NT2/D1 (cell line): ENCODE measurements around the gene LRMDA.

ENCODE experiments used
- DNase-seq: peaks from one replicate; pipeline ENCODE4 v3.0.0-alpha.2; 2011; ENCODE audit warnings: low read depth, low spot score
- H3K27me3 ChIP-seq: 2 replicates; pipeline ENCODE4 v1.6.0; 2011; ENCODE audit warnings: mild to moderate bottlenecking; ENCODE audit not compliant: insufficient read length, insufficient read depth
- H3K36me3 ChIP-seq: 2 replicates; pipeline ENCODE4 v1.6.1; 2011; ENCODE audit warnings: mild to moderate bottlenecking, low read length, mixed read lengths; ENCODE audit not compliant: insufficient read depth, insufficient read length
- H3K4me1 ChIP-seq: 2 replicates; pipeline ENCODE4 v1.5.1; 2011; ENCODE audit not compliant: insufficient read depth, insufficient read length
- H3K4me3 ChIP-seq: 2 replicates; pipeline ENCODE4 v1.5.1; 2011; ENCODE audit warnings: low read depth; ENCODE audit not compliant: insufficient read length
- H3K9ac ChIP-seq: 2 replicates; pipeline ENCODE4 v1.6.0; 2011; ENCODE audit warnings: low read depth; ENCODE audit not compliant: insufficient read length
- H3K9me3 ChIP-seq: 2 replicates; pipeline ENCODE4 v1.5.1; 2011; ENCODE audit warnings: mild to moderate bottlenecking, low read length; ENCODE audit not compliant: insufficient read depth
- SUZ12 ChIP-seq: IDR thresholded peaks from 2 replicates; pipeline ENCODE4 v1.6.1; 2011; ENCODE audit not compliant: insufficient read length, insufficient read depth; ENCODE audit errors: extremely low read depth
- YY1 ChIP-seq: IDR thresholded peaks from 2 replicates; pipeline ENCODE4 v1.6.1; 2011; ENCODE audit not compliant: insufficient read length, insufficient read depth
- ZNF274 ChIP-seq: IDR thresholded peaks from 2 replicates; pipeline ENCODE4 v1.6.1; 2011; ENCODE audit warnings: mild to moderate bottlenecking, low read depth, low read length

Gene LRMDA

GRCh38 chr10:75887369-75887768 is 455.9 kb downstream of the LRMDA start:
- no peak for TF ChIP-seq SUZ12
- no peak for TF ChIP-seq ZNF274
- TF ChIP-seq YY1: no peak
- H3K9me3 ChIP-seq: no peaks in the 10 kb centered on the region
- DNase-seq: no peak

GRCh38 chr10:75887992-75888680 is 456.7 kb downstream of the LRMDA start:
- no peaks in the 10 kb centered on the region for H3K27me3 ChIP-seq
- no peak overlapping the region for H3K9ac ChIP-seq
- TF ChIP-seq ZNF274: no peak
- no peak for TF ChIP-seq SUZ12
- TF ChIP-seq YY1: no peak
- no peaks in the 10 kb centered on the region for H3K4me1 ChIP-seq
- no peak for DNase-seq
- H3K36me3 ChIP-seq: no peaks in the 10 kb centered on the region
- H3K9me3 ChIP-seq: no peaks in the 10 kb centered on the region
- no peak overlapping the region for H3K4me3 ChIP-seq

More at GRCh38 chr10:75887369-75887768, 455.9 kb downstream of the LRMDA start:
- no peak overlapping the region for H3K4me3 ChIP-seq
- no peaks in the 10 kb centered on the region for H3K27me3 ChIP-seq
- H3K9ac ChIP-seq: no peak overlapping the region
- no peaks in the 10 kb centered on the region for H3K4me1 ChIP-seq
- no peaks in the 10 kb centered on the region for H3K36me3 ChIP-seq

- H3K4me1 ChIP-seq: no peaks in the 10 kb centered on the region
- H3K36me3 ChIP-seq: no peaks in the 10 kb centered on the region
- H3K9ac ChIP-seq: no peak overlapping the region
- no peak for DNase-seq
- TF ChIP-seq ZNF274: no peak
- no peak for TF ChIP-seq SUZ12
- TF ChIP-seq YY1: no peak
- no peak overlapping the region for H3K4me3 ChIP-seq
- H3K27me3 ChIP-seq: no peaks in the 10 kb centered on the region
- H3K9me3 ChIP-seq: no peaks in the 10 kb centered on the region
These were observed 457.6 kb downstream of the LRMDA start for GRCh38 chr10:75889051-75889450.

GRCh38 chr10:75894761-75895160 is 463.3 kb downstream of the LRMDA start:
- Histone ChIP-seq H3K9me3 (no peaks in the 10 kb centered on the region), H3K9ac (no peak overlapping the region), H3K27me3 (no peaks in the 10 kb centered on the region), H3K4me1 (no peaks in the 10 kb centered on the region), H3K36me3 (no peaks in the 10 kb centered on the region), H3K4me3 (no peak overlapping the region)
- no peak for DNase-seq
- TF ChIP-seq ZNF274: no peak
- no peak for TF ChIP-seq YY1
- no peak for TF ChIP-seq SUZ12

- H3K36me3 ChIP-seq: no peaks in the 10 kb centered on the region
- TF ChIP-seq SUZ12 (no peak), ZNF274 (no peak), YY1 (no peak)
- no peaks in the 10 kb centered on the region for H3K27me3 ChIP-seq
- DNase-seq: no peak
- H3K9ac ChIP-seq: no peak overlapping the region
- no peaks in the 10 kb centered on the region for H3K9me3 ChIP-seq
- H3K4me1 ChIP-seq: no peaks in the 10 kb centered on the region
- no peak overlapping the region for H3K4me3 ChIP-seq
These were observed 463.8 kb downstream of the LRMDA start for GRCh38 chr10:75895259-75895658.

GRCh38 chr10:75899816-75900390 is 468.5 kb downstream of the LRMDA start:
- Histone ChIP-seq H3K9me3 (no peaks in the 10 kb centered on the region; the same call in 1 of the 2 replicates), H3K9ac (no peak overlapping the region)
- TF ChIP-seq SUZ12 (no peak), YY1 (no peak)

GRCh38 chr10:75902816-75903215 is 471.4 kb downstream of the LRMDA start:
- no peaks in the 10 kb centered on the region for H3K36me3 ChIP-seq
- H3K4me1 ChIP-seq: no peaks in the 10 kb centered on the region
- TF ChIP-seq YY1: no peak
- no peak for TF ChIP-seq SUZ12
- no peak for TF ChIP-seq ZNF274
- no peak overlapping the region for H3K4me3 ChIP-seq
- no peaks in the 10 kb centered on the region for H3K27me3 ChIP-seq
- DNase-seq: no peak
- H3K9me3 ChIP-seq: no peaks in the 10 kb centered on the region; the same call in 1 of the 2 replicates
- no peak overlapping the region for H3K9ac ChIP-seq

More at GRCh38 chr10:75899816-75900390, 468.5 kb downstream of the LRMDA start:
- Histone ChIP-seq H3K27me3 (no peaks in the 10 kb centered on the region), H3K4me1 (no peaks in the 10 kb centered on the region), H3K36me3 (no peaks in the 10 kb centered on the region), H3K4me3 (no peak overlapping the region)
- no peak for DNase-seq
